Measurements from ENCODE around the gene TSPAN31.
"Not testable (repeated sequence)": the region's sequence is repeated elsewhere in the genome, so short reads cannot be mapped to it uniquely, and the experiment has no call there.

Gene TSPAN31

GRCh38 chr12:57774634-57775033, 29.8 kb downstream of the TSPAN31 start:
- peaks cover 5 to 32% of the 10 kb centered on the region in 2 experiments; a peak in 2 of 3 replicates for H3K36me3 ChIP-seq (ENCODE audit: control insufficient read depth in 2 of 2, insufficient read depth in 1 of 2, low read length in 2 of 2)
- H3K4me3 ChIP-seq (ENCODE audit: low read depth, low read length); POLR2A ChIA-PET; H3K9me3 ChIP-seq (ENCODE audit: control insufficient read depth, insufficient read depth, low read depth, low read length); H3K27ac ChIP-seq (ENCODE audit: extremely low read depth, low read depth, low read length); H3K4me1 ChIP-seq (ENCODE audit: control insufficient read depth, insufficient read depth, low read length): not testable (repeated sequence)
- CTCF ChIA-PET = interaction anchor here (1.3 to 1.8 kb wide), 4 partner anchors 8 to 18 kb away, joined by 3 to 9 read pairs (median 4); partner anchors contain the start of gene TSFM

DNA sequence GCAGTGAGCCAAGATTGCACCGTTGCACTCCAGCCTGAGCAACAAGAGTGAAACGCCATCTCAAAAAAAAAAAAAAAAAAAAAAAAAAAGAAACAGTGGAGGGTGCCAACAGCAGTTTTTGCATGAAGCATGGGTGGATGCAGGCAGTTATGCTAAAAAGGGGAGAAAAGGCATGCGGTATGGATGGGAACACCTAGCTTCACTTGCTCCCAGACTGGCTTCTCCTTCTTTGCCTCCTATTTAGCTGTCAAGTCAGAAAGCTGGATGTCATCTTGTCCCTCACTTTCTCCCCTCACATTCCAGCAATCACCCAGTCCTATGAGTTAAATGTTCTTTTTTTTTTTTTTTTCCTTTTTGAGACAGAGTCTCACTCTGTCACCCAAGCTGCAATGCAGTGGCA, 30.2 kb downstream of the TSPAN31 start:
- Histone ChIP-seq H3K9me3 (ENCODE audit: control insufficient read depth, insufficient read depth, low read depth, low read length) (no peaks in the 10 kb centered on the region), H3K27ac (ENCODE audit: extremely low read depth, low read depth, low read length) (no peak overlapping the region), H3K36me3 (ENCODE audit: control insufficient read depth in 2 of 2, insufficient read depth in 1 of 2, low read length in 2 of 2) (peaks cover 5 to 32% of the 10 kb centered on the region in 2 experiments; a peak in 2 of 3 replicates), H3K4me3 (ENCODE audit: low read depth, low read length) (no peak overlapping the region), H3K4me1 (ENCODE audit: control insufficient read depth, insufficient read depth, low read length) (0 out of 2 replicates have a peak, but pooled peaks cover 6% of the 10 kb centered on the region)
- TF ChIP-seq, protein P1, sequence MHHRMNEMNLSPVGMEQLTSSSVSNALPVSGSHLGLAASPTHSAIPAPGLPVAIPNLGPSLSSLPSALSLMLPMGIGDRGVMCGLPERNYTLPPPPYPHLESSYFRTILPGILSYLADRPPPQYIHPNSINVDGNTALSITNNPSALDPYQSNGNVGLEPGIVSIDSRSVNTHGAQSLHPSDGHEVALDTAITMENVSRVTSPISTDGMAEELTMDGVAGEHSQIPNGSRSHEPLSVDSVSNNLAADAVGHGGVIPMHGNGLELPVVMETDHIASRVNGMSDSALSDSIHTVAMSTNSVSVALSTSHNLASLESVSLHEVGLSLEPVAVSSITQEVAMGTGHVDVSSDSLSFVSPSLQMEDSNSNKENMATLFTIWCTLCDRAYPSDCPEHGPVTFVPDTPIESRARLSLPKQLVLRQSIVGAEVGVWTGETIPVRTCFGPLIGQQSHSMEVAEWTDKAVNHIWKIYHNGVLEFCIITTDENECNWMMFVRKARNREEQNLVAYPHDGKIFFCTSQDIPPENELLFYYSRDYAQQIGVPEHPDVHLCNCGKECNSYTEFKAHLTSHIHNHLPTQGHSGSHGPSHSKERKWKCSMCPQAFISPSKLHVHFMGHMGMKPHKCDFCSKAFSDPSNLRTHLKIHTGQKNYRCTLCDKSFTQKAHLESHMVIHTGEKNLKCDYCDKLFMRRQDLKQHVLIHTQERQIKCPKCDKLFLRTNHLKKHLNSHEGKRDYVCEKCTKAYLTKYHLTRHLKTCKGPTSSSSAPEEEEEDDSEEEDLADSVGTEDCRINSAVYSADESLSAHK (tag by site-specific recombination; IDR thresholded peaks at IDR 0.05) = no peak
- TF ChIP-seq ZNF140 (tag by site-specific recombination; IDR thresholded peaks at IDR 0.05) = no peak
- no peak for TF ChIP-seq ZNF157 (tag by site-specific recombination; IDR thresholded peaks at IDR 0.05)
- no peak for TF ChIP-seq ZFP3 (tag by site-specific recombination; IDR thresholded peaks at IDR 0.05; ENCODE audit: low read depth)
- TF ChIP-seq ZNF549 (tag by site-specific recombination; IDR thresholded peaks at IDR 0.05) = no peak
- TF ChIP-seq, protein P2, sequence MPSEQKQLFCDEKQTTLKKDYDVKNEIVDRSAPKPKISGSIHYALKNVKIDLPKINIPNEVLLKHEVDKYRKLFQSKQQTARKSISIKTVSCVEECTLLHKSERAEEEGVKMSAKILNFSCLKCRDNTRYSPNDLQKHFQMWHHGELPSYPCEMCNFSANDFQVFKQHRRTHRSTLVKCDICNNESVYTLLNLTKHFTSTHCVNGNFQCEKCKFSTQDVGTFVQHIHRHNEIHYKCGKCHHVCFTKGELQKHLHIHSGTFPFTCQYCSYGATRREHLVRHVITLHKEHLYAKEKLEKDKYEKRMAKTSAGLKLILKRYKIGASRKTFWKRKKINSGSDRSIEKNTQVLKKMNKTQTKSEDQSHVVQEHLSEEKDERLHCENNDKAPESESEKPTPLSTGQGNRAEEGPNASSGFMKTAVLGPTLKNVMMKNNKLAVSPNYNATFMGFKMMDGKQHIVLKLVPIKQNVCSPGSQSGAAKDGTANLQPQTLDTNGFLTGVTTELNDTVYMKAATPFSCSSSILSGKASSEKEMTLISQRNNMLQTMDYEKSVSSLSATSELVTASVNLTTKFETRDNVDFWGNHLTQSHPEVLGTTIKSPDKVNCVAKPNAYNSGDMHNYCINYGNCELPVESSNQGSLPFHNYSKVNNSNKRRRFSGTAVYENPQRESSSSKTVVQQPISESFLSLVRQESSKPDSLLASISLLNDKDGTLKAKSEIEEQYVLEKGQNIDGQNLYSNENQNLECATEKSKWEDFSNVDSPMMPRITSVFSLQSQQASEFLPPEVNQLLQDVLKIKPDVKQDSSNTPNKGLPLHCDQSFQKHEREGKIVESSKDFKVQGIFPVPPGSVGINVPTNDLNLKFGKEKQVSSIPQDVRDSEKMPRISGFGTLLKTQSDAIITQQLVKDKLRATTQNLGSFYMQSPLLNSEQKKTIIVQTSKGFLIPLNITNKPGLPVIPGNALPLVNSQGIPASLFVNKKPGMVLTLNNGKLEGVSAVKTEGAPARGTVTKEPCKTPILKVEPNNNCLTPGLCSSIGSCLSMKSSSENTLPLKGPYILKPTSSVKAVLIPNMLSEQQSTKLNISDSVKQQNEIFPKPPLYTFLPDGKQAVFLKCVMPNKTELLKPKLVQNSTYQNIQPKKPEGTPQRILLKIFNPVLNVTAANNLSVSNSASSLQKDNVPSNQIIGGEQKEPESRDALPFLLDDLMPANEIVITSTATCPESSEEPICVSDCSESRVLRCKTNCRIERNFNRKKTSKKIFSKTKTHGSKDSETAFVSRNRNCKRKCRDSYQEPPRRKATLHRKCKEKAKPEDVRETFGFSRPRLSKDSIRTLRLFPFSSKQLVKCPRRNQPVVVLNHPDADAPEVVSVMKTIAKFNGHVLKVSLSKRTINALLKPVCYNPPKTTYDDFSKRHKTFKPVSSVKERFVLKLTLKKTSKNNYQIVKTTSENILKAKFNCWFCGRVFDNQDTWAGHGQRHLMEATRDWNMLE (tag by site-specific recombination; conservative IDR thresholded peaks at IDR 0.05; ENCODE audit: low read depth) = no peak
- no peak for TF ChIP-seq ZNF558 (tag by site-specific recombination; IDR thresholded peaks at IDR 0.05)
- ChIA-PET CTCF (interaction anchor here (1.0 to 1.8 kb wide), 5 partner anchors 8 to 18 kb away, joined by 3 to 9 read pairs (median 4); partner anchors contain the start of gene TSFM), POLR2A (no interaction called here)

DNA sequence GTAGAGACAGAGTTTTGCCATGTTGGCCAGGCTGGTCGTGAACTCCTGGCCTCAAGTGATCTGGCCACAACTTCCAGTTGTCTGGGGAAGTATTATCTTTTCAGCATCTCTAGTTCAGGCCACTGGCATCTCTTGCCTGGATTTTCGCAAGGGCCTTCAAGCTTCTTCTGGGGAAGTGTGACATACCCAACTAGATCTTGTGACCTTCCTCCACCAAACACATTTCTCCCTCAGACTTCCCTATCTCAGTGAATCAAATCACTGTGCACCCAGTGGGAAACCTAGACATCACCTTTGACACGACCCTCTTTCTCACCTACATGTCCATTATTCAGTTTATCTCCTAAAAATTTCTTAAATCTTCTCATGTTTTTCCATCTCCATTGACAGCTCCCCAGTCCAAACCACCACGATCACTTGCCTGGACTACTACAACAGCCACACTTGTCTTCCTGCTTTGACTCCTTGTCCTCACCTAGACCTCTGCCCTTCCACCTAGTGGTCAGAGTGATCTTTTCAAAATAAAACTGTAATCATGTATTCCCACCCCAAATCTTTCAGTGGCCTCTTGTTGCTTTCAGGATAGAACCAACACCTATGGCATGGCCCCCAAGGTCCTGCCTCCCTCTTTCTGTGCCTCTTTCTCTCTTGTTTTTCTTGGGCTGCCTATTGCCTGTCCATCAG, 30.9 kb downstream of the TSPAN31 start:
- POLR2A ChIA-PET = interaction anchor here (0.6 kb wide), 1 partner anchor 71 kb away, joined by 6 read pairs; the partner anchor contains the start of gene CTDSP2
- Histone ChIP-seq H3K9me3 (ENCODE audit: control insufficient read depth, insufficient read depth, low read depth, low read length) (no peaks in the 10 kb centered on the region), H3K4me1 (ENCODE audit: control insufficient read depth, insufficient read depth, low read length) (0 out of 2 replicates have a peak, but pooled peaks cover 6% of the 10 kb centered on the region), H3K4me3 (ENCODE audit: low read depth, low read length) (no peak overlapping the region), H3K36me3 (ENCODE audit: control insufficient read depth in 2 of 2, insufficient read depth in 1 of 2, low read length in 2 of 2) (peaks cover 5 to 32% of the 10 kb centered on the region in 2 experiments; a peak in 2 of 3 replicates), H3K27ac (ENCODE audit: extremely low read depth, low read depth, low read length) (no peak overlapping the region)
- CTCF ChIA-PET = interaction anchor here (0.6 to 1.7 kb wide), 6 partner anchors 9 to 83 kb away, joined by 3 to 5 read pairs (median 3); no protein-coding TSS in a partner anchor
- TF ChIP-seq, protein P2 (tag by site-specific recombination; conservative IDR thresholded peaks at IDR 0.05; ENCODE audit: low read depth) = no peak
- TF ChIP-seq ZNF148 (tag by site-specific recombination; IDR thresholded peaks at IDR 0.05; ENCODE audit: borderline replicate concordance) = no peak
- TF ChIP-seq, protein P3, sequence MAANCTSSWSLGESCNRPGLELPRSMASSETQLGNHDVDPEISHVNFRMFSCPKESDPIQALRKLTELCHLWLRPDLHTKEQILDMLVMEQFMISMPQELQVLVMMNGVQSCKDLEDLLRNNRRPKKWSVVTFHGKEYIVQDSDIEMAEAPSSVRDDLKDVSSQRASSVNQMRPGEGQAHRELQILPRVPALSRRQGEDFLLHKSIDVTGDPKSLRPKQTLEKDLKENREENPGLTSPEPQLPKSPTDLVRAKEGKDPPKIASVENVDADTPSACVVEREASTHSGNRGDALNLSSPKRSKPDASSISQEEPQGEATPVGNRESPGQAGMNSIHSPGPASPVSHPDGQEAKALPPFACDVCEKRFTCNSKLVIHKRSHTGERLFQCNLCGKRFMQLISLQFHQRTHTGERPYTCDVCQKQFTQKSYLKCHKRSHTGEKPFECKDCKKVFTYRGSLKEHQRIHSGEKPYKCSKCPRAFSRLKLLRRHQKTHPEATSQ (tag by site-specific recombination; IDR thresholded peaks at IDR 0.05) = no peak
- TF ChIP-seq ZFP41 (tag by site-specific recombination; IDR thresholded peaks at IDR 0.05; ENCODE audit: borderline replicate concordance) = no peak
- TF ChIP-seq ZNF530 (tag by site-specific recombination; IDR thresholded peaks at IDR 0.05; ENCODE audit: low read depth) = no peak
